HL-60 (cell line): Measurements from ENCODE around the gene EHBP1.
"Not testable (repeated sequence)": the region's sequence is repeated elsewhere in the genome, so short reads cannot be mapped to it uniquely, and the experiment has no call there.

ENCODE experiments used
- DNase-seq, 2 experiments: peaks; one replicate each; pipeline ENCODE4 v3.0.0-alpha.2; 2010 to 2020; ENCODE audit warnings: low read depth in 1 of 2, low spot score in 1 of 2
- H3K27ac ChIP-seq: fragments of 250-450 bp; sonication (Bioruptor Pico); replicated peaks from 2 replicates; pipeline ENCODE4 v1.5.1; 2020; ENCODE audit warnings: mild to moderate bottlenecking, moderate library complexity
- H3K27me3 ChIP-seq: fragments of 250-450 bp; sonication (Bioruptor Pico); 2 replicates; pipeline ENCODE4 v1.5.1; 2021; ENCODE audit warnings: mild to moderate bottlenecking, moderate library complexity; ENCODE audit not compliant: insufficient read depth, poor library complexity, severe bottlenecking
- H3K4me3 ChIP-seq: replicated peaks from 2 replicates; pipeline ENCODE4 v1.5.1; 2011; ENCODE audit warnings: mild to moderate bottlenecking, control low read depth, low read length; ENCODE audit not compliant: insufficient read depth
- GABPA ChIP-seq: IDR thresholded peaks from 2 replicates; pipeline ENCODE4 v1.6.1; 2012; ENCODE audit warnings: low read depth
- POLR2AphosphoS5 ChIP-seq: IDR thresholded peaks from 2 replicates; pipeline ENCODE4 v1.6.1; 2012; ENCODE audit warnings: low read depth
- SPI1 ChIP-seq: IDR thresholded peaks from 2 replicates; pipeline ENCODE4 v1.6.1; 2012; ENCODE audit warnings: low read depth, mild to moderate bottlenecking, borderline replicate concordance
- TF ChIP-seq, protein P1 (sequence below): IDR thresholded peaks from 2 replicates; pipeline ENCODE4 v1.6.1; 2012; ENCODE audit warnings: low read depth; ENCODE audit not compliant: insufficient replicate concordance
- TF ChIP-seq, protein P2 (sequence below): IDR thresholded peaks from one replicate; pipeline ENCODE4 v1.5.1; 2011; ENCODE audit warnings: low read length, control low read depth, inconsistent platforms; ENCODE audit not compliant: insufficient read depth

The EHBP1 gene

DNA sequence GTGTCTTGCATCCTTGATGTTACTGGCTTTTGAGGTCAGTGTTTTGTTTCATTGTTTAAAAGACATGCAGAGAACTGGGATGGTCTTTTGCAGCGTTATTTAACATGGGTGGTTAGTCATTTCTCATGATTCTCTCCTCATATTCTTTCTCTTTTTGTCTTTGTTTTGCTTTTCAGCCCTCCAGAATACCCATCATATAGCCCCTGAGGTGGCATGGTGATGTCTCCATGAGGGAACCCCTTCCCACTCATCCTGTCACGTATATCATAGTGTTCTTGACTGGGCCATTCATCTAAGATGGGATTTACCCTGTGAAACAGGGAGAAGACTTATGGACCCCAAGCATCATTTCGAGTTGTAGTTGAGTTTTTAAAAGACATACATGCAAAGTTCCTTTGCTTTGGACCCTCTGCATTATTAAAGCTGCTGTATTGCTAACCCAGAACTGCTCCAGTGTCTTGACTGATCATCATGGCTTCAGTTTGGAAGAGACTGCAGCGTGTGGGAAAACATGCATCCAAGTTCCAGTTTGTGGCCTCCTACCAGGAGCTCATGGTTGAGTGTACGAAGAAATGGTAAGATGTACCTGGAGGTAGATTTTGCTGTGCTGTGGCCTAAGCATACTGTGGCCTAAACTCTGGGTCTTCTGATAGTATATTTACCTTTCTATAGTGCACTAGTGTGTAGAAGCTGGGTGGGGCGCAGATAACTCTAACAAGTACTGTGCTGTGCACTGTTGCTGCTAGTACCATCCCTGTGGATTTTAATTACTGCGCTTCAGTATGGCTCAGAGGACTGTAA is 1.4 kb downstream of the EHBP1 start:
- no peaks in the 10 kb centered on the region for H3K27me3 ChIP-seq
- DNase-seq: no peak
- TF ChIP-seq GABPA (no peak), SPI1 (no peak), POLR2AphosphoS5 (no peak)
- TF ChIP-seq, protein P1, sequence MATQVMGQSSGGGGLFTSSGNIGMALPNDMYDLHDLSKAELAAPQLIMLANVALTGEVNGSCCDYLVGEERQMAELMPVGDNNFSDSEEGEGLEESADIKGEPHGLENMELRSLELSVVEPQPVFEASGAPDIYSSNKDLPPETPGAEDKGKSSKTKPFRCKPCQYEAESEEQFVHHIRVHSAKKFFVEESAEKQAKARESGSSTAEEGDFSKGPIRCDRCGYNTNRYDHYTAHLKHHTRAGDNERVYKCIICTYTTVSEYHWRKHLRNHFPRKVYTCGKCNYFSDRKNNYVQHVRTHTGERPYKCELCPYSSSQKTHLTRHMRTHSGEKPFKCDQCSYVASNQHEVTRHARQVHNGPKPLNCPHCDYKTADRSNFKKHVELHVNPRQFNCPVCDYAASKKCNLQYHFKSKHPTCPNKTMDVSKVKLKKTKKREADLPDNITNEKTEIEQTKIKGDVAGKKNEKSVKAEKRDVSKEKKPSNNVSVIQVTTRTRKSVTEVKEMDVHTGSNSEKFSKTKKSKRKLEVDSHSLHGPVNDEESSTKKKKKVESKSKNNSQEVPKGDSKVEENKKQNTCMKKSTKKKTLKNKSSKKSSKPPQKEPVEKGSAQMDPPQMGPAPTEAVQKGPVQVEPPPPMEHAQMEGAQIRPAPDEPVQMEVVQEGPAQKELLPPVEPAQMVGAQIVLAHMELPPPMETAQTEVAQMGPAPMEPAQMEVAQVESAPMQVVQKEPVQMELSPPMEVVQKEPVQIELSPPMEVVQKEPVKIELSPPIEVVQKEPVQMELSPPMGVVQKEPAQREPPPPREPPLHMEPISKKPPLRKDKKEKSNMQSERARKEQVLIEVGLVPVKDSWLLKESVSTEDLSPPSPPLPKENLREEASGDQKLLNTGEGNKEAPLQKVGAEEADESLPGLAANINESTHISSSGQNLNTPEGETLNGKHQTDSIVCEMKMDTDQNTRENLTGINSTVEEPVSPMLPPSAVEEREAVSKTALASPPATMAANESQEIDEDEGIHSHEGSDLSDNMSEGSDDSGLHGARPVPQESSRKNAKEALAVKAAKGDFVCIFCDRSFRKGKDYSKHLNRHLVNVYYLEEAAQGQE: no peak
- TF ChIP-seq, protein P2, sequence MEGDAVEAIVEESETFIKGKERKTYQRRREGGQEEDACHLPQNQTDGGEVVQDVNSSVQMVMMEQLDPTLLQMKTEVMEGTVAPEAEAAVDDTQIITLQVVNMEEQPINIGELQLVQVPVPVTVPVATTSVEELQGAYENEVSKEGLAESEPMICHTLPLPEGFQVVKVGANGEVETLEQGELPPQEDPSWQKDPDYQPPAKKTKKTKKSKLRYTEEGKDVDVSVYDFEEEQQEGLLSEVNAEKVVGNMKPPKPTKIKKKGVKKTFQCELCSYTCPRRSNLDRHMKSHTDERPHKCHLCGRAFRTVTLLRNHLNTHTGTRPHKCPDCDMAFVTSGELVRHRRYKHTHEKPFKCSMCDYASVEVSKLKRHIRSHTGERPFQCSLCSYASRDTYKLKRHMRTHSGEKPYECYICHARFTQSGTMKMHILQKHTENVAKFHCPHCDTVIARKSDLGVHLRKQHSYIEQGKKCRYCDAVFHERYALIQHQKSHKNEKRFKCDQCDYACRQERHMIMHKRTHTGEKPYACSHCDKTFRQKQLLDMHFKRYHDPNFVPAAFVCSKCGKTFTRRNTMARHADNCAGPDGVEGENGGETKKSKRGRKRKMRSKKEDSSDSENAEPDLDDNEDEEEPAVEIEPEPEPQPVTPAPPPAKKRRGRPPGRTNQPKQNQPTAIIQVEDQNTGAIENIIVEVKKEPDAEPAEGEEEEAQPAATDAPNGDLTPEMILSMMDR: no peak
- H3K27ac ChIP-seq: no peak overlapping the region
- H3K4me3 ChIP-seq: peak overlapping the region; percentile 67

DNA sequence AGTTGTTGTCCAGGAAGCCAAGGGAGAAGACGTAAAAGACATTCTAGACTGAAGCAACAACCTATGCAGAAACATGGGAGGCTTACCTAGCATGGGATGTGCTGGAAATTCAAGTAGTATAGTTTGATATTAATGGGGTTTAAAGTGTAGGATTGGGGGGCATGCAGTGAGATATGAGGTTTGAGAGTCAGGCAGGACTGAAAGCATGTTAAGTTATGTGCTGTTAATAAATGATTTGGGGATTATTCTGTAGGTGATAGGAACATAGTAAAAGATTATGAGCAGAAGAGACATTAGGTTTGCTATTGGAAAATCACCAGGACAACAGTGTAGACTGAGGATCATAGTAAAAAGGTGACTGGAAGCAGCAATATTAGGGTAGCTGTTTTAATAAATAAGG is 3.2 kb downstream of the EHBP1 start:
- DNase-seq: no peak
- no peaks in the 10 kb centered on the region for H3K27me3 ChIP-seq
- H3K4me3 ChIP-seq: no peak overlapping the region
- TF ChIP-seq, protein P1: no peak
- TF ChIP-seq GABPA: no peak
- TF ChIP-seq, protein P2: no peak
- TF ChIP-seq POLR2AphosphoS5: no peak
- TF ChIP-seq SPI1: no peak
- H3K27ac ChIP-seq: no peak overlapping the region

DNA sequence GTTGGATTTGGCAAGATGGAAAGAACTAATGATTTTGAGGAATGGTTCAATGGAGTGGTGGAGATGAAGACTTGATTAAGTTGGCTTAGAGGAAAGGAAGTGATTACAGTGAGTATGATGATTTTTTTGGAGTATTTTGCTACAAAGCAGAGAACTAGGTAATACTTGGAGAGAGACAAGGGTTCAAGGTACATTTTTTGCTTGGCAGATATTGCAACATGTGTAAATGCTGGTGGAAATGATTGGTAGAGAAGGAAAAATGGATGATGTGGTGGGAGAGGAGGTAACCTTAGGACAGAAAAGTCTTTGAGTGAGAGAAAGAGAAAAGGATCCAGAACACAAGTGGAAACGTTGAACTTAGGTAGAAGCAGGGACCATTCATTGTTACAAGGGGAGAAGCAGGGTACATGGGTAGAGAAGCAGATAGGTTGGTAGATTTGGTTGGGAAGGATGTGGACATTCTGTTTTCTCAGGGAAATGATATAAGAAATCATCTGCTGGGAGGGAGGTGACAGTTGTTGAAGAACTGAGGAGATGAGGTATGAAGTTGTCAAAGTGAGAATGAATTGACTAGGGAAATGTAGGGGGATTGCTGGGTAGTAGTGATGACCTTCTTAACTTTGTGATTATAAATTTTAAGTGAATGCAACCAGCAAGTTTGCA is 6.5 kb downstream of the EHBP1 start:
- Histone ChIP-seq H3K4me3 (no peak overlapping the region), H3K27me3 (no peaks in the 10 kb centered on the region), H3K27ac (no peak overlapping the region)
- TF ChIP-seq, protein P2: no peak
- TF ChIP-seq SPI1: no peak
- no peak for TF ChIP-seq GABPA
- TF ChIP-seq, protein P1: no peak
- no peak for TF ChIP-seq POLR2AphosphoS5
- DNase-seq: no peak

DNA sequence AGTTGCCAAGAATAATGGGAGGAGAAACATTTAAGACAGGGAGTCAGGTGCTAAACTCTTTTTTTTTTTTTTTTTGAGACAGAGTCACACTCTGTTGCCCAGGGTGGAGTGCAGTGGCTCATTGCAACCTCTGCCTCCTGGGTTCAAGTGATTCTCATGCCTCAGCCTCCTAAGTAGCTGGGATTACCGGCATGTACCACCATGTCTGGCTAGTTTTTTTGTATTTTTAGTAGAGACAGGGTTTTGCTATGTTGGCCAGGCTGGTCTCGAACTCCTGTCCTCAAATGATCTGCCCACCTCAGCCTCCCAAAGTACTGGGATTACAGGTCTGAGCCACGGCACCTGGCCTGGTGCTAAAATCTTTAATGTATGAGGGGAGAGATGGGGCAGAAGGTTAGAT is 7.7 kb downstream of the EHBP1 start:
- not testable (repeated sequence) for H3K4me3 ChIP-seq, H3K27me3 ChIP-seq, H3K27ac ChIP-seq, DNase-seq
